GM12801 (cell line): ENCODE measurements around the gene ETNK1.

Experiments used
- TF ChIP-seq, protein P1 (sequence below): IDR thresholded peaks from one replicate; pipeline ENCODE4 v1.5.1; 2011; ENCODE audit warnings: control low read depth; ENCODE audit not compliant: insufficient read length; ENCODE audit errors: extremely low read depth

The ETNK1 gene

DNA sequence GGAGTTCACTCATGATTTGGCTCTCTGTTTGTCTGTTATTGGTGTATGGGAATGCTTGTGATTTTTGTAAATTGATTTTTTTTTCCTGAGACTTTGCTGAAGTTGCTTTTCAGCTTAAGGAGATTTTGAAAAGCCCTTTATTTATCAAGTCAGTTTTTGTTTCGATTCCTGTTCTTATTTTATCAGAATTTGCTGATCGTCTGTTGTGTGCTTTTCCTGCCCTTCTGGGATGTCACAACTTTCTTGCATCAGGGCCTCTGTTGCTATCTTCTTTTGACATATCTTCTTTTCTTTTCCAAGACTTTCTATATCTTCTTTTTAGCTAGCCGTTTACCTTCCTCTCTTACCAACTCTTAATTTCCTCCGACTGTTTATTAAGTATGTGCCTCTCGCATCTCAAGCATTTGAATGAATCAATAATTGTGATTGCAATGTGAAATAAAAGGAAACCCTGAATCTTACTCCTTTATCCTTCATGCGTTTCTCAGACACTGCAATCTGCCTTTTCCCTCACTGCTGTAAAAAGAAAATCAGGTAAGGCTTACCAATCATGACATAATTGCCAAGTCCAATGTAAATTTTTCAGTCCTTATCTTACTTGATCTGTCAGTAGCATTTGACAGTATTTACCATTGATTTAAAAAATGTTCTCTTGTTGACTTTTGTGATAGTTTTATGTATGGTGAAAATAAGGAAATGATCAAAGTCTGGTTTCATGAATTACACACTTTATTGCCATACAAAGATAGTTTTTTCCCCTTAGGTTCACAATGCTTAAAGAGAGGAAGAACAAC, 53.0 kb downstream of the ETNK1 start:
- TF ChIP-seq, protein P1, sequence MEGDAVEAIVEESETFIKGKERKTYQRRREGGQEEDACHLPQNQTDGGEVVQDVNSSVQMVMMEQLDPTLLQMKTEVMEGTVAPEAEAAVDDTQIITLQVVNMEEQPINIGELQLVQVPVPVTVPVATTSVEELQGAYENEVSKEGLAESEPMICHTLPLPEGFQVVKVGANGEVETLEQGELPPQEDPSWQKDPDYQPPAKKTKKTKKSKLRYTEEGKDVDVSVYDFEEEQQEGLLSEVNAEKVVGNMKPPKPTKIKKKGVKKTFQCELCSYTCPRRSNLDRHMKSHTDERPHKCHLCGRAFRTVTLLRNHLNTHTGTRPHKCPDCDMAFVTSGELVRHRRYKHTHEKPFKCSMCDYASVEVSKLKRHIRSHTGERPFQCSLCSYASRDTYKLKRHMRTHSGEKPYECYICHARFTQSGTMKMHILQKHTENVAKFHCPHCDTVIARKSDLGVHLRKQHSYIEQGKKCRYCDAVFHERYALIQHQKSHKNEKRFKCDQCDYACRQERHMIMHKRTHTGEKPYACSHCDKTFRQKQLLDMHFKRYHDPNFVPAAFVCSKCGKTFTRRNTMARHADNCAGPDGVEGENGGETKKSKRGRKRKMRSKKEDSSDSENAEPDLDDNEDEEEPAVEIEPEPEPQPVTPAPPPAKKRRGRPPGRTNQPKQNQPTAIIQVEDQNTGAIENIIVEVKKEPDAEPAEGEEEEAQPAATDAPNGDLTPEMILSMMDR = no peak

DNA sequence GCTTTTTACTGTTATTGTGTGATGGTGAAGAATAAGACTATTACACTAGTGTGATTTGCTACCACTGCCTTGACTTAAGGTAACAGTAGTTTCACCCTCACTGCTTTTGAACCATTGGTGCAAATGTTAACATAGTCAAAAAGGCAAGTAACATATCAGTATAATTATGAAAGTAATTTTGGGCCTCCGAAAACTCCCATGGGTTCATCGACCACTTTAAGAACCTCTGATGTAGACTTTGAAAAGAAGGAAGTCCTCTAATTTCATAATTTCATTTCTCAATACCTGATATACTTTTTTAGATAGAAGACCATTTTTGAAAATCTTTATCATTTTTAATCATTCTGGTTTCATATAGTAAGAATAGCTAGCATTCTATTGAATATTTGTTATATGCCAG, 57.7 kb downstream of the ETNK1 start:
- TF ChIP-seq, protein P1 = no peak

DNA sequence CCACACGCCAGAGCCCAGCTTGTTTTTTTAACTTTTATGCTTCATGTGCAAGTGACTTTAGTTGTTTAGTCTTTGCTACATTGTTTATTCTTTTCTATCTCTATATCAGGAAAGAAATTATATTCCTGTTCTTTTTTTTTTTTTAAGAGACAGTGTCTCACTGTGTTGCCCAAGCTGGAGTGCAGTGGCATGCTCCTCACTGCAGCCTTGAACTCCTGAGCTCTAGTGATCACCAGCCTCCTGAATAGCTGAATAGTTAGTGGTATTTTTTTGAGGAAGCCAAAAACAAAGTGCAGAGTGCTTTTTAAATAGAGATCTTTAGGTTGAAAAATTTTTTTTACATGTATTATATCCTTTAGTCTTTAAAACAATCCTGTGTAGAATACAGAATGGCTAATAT, 58.2 kb downstream of the ETNK1 start:
- TF ChIP-seq, protein P1 = no peak

DNA sequence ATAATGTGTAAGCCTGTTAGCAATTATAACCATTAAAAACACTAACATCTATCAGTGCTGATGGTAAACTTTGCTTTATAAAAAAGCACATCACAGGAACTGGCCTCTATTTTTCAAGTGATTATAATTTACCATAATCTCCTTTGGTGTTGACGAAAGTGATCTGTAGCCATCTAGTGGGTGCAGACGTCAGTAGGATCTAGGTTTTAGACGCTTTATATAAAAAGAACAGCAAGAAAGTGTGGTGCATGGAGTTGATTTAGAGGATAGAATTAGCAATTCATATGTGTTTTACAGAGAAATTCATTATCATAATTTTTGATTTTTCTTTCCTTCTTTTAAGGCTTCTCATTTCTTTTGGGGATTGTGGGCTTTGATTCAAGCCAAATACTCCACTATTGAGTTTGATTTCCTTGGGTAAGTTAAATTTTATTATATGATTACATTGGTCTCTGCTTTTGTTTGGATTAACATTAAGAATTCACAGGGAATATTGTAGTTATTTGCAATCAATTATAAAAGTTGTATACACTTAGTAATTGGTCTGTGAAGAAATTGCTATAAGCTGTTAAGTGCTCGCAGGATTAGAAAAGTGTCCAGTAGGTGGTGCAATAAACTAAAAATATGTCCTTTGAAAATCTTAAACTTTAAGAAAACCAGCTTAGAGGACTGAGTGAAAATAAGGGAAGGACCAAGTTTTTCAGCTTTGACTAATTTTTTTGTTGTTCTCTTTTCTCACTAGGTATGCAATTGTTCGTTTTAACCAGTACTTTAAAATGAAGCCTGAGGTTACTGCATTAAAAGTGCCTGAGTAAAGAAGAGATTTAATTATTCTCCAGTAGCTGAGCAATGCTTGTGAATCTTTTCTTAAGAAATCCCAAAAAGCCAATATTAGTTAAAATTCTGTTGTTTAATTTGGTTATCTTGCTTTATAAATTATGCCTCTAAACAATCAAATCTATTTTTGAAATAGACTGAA, 59.5 kb downstream of the ETNK1 start:
- TF ChIP-seq, protein P1 = no peak

DNA sequence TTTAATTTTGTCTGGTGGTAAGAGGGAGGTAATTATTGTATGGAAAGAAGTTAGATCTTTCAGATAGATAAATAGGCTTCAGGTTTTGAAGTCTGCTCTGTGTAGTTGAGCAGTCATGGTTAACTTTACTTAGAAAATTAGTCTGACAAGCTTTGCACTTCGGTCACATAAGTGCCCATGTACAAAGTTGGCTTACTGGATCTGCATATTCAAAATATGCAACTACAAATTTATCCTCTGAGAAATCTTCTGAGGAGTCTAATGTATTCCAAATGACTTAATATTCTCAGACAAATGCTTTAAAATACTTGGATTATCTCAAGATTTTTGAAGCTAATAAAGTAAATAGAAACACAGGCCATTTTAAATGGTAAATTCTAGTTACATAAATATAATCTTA, 61.2 kb downstream of the ETNK1 start:
- TF ChIP-seq, protein P1 = no peak

DNA sequence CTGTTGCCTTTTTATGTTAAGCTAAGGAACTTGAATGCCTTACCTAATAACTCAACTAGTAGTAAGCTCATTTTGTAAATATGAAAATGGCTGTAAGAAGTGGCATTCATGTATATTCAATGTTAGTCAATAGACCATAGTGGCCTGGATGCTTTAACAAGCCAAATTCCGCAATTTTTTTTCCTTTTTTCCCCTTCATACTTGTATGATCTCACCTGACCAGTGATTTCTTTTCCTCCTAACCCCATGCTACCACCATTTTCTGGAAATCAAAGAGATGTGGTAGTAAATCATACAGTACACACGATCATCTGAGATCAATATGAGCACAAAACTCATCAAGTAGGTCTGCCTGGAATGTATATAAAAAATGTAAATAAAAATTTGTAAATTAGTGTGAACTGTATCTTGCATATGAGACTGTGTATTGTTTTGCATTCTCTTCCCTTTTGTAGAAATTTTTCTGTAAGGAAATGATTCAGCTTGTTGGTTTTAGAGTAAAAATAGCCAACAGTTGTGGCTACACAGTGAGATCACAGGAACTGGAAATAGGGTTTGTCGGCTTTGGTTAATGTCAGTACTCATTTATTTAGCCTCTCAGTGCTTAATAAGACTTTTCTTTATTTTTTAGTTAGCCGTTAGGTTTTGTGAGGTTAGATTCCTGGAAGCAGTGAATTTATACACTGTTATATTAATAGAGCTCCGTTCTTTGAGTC, 62.5 kb downstream of the ETNK1 start:
- TF ChIP-seq, protein P1 = no peak

DNA sequence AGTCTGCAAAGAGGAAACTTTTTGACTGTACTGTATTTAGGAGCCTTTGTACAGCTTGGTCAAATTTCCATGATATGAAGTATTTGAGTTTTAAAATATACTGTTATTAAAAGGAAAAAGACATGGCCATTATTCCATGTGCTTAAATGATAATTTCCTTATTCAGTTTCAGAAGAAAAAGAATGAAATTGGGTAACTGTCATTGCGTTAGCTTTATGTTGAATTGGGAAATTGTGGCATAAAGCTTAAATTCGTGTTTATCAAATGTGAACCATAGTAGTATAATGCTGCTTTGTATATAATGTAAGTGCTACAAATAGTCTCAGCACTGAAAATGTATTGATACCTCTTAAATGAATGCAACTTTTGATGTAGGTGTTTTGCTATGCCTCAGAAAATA, 64.9 kb downstream of the ETNK1 start:
- TF ChIP-seq, protein P1 = no peak
